Measurements from ENCODE around the gene CCDC24.

DNA sequence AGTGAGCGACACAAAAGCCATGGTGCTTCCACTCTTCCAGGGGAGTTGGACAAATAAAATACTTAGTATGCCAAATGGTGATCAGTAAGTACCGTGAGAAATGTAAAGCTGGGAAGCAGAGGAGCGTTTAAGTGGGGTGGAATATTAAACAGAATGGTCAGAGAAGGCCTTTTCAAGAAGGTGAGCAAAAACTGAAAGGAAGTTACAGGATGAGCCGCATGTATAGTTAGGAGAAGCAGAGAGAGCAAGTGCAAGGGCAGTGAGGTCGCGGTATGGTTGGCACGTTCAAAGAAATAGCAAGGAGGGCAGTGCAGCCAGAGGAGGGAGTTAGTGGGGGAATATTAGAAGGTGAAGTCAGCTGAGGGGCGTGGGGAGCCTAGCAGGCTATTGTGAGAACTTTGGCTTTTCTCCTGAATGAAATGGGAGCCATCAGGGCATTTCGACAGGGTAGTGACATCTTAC is 17.4 kb upstream of the CCDC24 start:
- TF ChIP-seq CTCF (IDR thresholded peaks at IDR 0.05; ENCODE audit: insufficient read depth, low read depth, low read length) (no peak), EZH2 (IDR thresholded peaks at IDR 0.05; ENCODE audit: insufficient read depth, low read length) (no peak)
